OCI-LY1 (cell line): ENCODE data around the gene TXNDC16.

Experiments
- H2AFZ ChIP-seq: fragments of 200-600 bp; sonication (generic), shearing (Covaris generic); 2 replicates; pipeline ENCODE4 v1.6.0; 2014; ENCODE audit warnings: antibody characterized with exemption, mild to moderate bottlenecking, low read length
- H3F3A ChIP-seq: fragments of 200-600 bp; sonication (generic), shearing (Covaris generic); 2 replicates; pipeline ENCODE4 v1.6.0; 2014; ENCODE audit warnings: mild to moderate bottlenecking, antibody characterized with exemption, low read length, moderate library complexity; ENCODE audit not compliant: insufficient read depth
- H3K27ac ChIP-seq: fragments of 200-600 bp; sonication (generic); 2 replicates; pipeline ENCODE4 v1.5.1; 2014; ENCODE audit warnings: low read length, mixed run types, mild to moderate bottlenecking, low read depth; ENCODE audit not compliant: poor library complexity, severe bottlenecking
- H3K27me3 ChIP-seq: fragments of 200-600 bp; sonication (generic); 2 replicates; pipeline ENCODE4 v1.6.0; 2014; ENCODE audit warnings: antibody characterized with exemption, mild to moderate bottlenecking, low read length, moderate library complexity; ENCODE audit not compliant: insufficient read depth
- H3K36me3 ChIP-seq: fragments of 200-600 bp; sonication (generic); 2 replicates; pipeline ENCODE4 v1.6.1; 2014; ENCODE audit warnings: mild to moderate bottlenecking, antibody characterized with exemption, low read length, moderate library complexity, mixed read lengths; ENCODE audit not compliant: insufficient read depth
- H3K4me1 ChIP-seq: fragments of 200-600 bp; sonication (generic); 2 replicates; pipeline ENCODE4 v1.5.1; 2014; ENCODE audit warnings: mild to moderate bottlenecking, low read length, moderate library complexity; ENCODE audit not compliant: insufficient read depth, severe bottlenecking
- H3K4me2 ChIP-seq: fragments of 200-600 bp; sonication (generic), shearing (Covaris generic); 2 replicates; pipeline ENCODE4 v1.6.1; 2014; ENCODE audit warnings: low read length
- H3K4me3 ChIP-seq: fragments of 200-600 bp; sonication (generic); 2 replicates; pipeline ENCODE4 v1.5.1; 2014; ENCODE audit warnings: low read length, low read depth, mild to moderate bottlenecking, mixed read lengths; ENCODE audit not compliant: poor library complexity, severe bottlenecking
- H3K79me2 ChIP-seq: fragments of 200-600 bp; shearing (Covaris generic); 2 replicates; pipeline ENCODE4 v1.6.1; 2016; ENCODE audit warnings: mixed run types, low read length, mixed read lengths; ENCODE audit not compliant: insufficient read depth
- H3K9ac ChIP-seq: fragments of 200-600 bp; sonication (generic), shearing (Covaris generic); 2 replicates; pipeline ENCODE4 v1.6.1; 2014; ENCODE audit warnings: mild to moderate bottlenecking, low read length, mixed read lengths
- H3K9me2 ChIP-seq: fragments of 200-600 bp; sonication (generic), shearing (Covaris generic); 2 replicates; pipeline ENCODE4 v1.6.1; 2014; ENCODE audit warnings: low read depth, mild to moderate bottlenecking, low read length, mixed read lengths
- H3K9me3 ChIP-seq: fragments of 200-600 bp; shearing (Covaris generic); 2 replicates; pipeline ENCODE4 v1.6.1; 2014; ENCODE audit warnings: low read length, mixed read lengths
- H4K20me1 ChIP-seq: fragments of 200-600 bp; sonication (generic), shearing (Covaris generic); 2 replicates; pipeline ENCODE4 v1.6.0; 2016; ENCODE audit warnings: mild to moderate bottlenecking, low read length; ENCODE audit not compliant: insufficient read depth
- CTCF ChIP-seq: fragments of 200-600 bp; sonication (generic), shearing (Covaris generic); IDR thresholded peaks from 2 replicates; pipeline ENCODE4 v1.5.1; 2017; ENCODE audit warnings: mild to moderate bottlenecking, antibody characterized with exemption, low read length, moderate library complexity, mixed read lengths
- EZH2 ChIP-seq: fragments of 200-600 bp; sonication (generic), shearing (Covaris generic); IDR thresholded peaks from 2 replicates; pipeline ENCODE4 v1.8.0; 2017; ENCODE audit warnings: borderline replicate concordance, mixed run types, mild to moderate bottlenecking, antibody characterized with exemption, low read length, moderate library complexity, mixed read lengths

Gene TXNDC16

GRCh38 chr14:52461721-52462120 lies 90.6 kb downstream of the TXNDC16 start:
- H2AFZ ChIP-seq: no peak overlapping the region
- H3K27ac ChIP-seq: no peak overlapping the region
- H3K4me1 ChIP-seq: no peaks in the 10 kb centered on the region
- no peaks in the 10 kb centered on the region for H4K20me1 ChIP-seq
- no peak overlapping the region for H3K4me3 ChIP-seq
- H3K36me3 ChIP-seq: peaks cover 26% of the 10 kb centered on the region
- 0 out of 2 replicates have a peak, but pooled peaks cover 6% of the 10 kb centered on the region for H3K9me3 ChIP-seq
- no peaks in the 10 kb centered on the region for H3K27me3 ChIP-seq
- H3K79me2 ChIP-seq: no peaks in the 10 kb centered on the region
- no peak overlapping the region for H3K9ac ChIP-seq
- no peak overlapping the region for H3K4me2 ChIP-seq
- TF ChIP-seq EZH2 (no peak), CTCF (no peak)
- H3K9me2 ChIP-seq: no peaks in the 10 kb centered on the region
- H3F3A ChIP-seq: no peaks in the 10 kb centered on the region

GRCh38 chr14:52458721-52459085 lies 93.6 kb downstream of the TXNDC16 start:
- Histone ChIP-seq H3K4me1 (no peaks in the 10 kb centered on the region), H4K20me1 (no peaks in the 10 kb centered on the region), H3K36me3 (peaks cover 36% of the 10 kb centered on the region), H3K4me2 (no peak overlapping the region), H3K9me2 (no peaks in the 10 kb centered on the region), H3K27me3 (no peaks in the 10 kb centered on the region), H3K27ac (no peak overlapping the region), H3F3A (no peaks in the 10 kb centered on the region; the same call in 1 of the 2 replicates), H3K9me3 (0 out of 2 replicates have a peak, but pooled peaks cover 6% of the 10 kb centered on the region), H3K4me3 (no peak overlapping the region), H3K9ac (no peak overlapping the region), H2AFZ (no peak overlapping the region), H3K79me2 (no peaks in the 10 kb centered on the region)
- TF ChIP-seq CTCF: no peak
- no peak for TF ChIP-seq EZH2

- Histone ChIP-seq H3K9me2 (no peaks in the 10 kb centered on the region), H3F3A (no peaks in the 10 kb centered on the region; the same call in 1 of the 2 replicates), H3K9ac (no peak overlapping the region), H2AFZ (no peak overlapping the region), H3K4me2 (no peak overlapping the region), H3K9me3 (0 out of 2 replicates have a peak, but pooled peaks cover 6% of the 10 kb centered on the region), H4K20me1 (no peaks in the 10 kb centered on the region), H3K79me2 (no peaks in the 10 kb centered on the region), H3K27ac (no peak overlapping the region), H3K4me1 (no peaks in the 10 kb centered on the region), H3K4me3 (no peak overlapping the region), H3K27me3 (no peaks in the 10 kb centered on the region), H3K36me3 (peaks cover 38% of the 10 kb centered on the region)
- TF ChIP-seq CTCF: no peak
- TF ChIP-seq EZH2: no peak
These were observed 94.9 kb downstream of the TXNDC16 start for GRCh38 chr14:52457411-52457810.
